WTC11 (cell line): Measurements from ENCODE around the gene LTBP2. TPM values are rescaled to one million over a fixed set of nuclear protein-coding genes. Genes with fewer than 3 reads are reported as not detected.

Experiments
- ATAC-seq: fragments of 200-7000 bp; cut with Tn5 transposase; 2 replicates; pipeline ENCODE4 v1.10.0; 2021; ENCODE audit warnings: mild to moderate bottlenecking, moderate library complexity
- CTCF ChIA-PET: fragments of 300-600 bp; sonication (Branson Sonifier 250); formaldehyde crosslinking; loops from one replicate; lab custom pipeline; 2021; ENCODE audit warnings: antibody characterized with exemption; lab: Charles Lee
- POLR2A ChIA-PET: fragments of 350-600 bp; sonication (Branson Sonifier 250); formaldehyde crosslinking; loops from one replicate; lab custom pipeline; 2021; ENCODE audit warnings: antibody characterized with exemption; lab: Charles Lee
- DNase-seq: peaks from one replicate; pipeline ENCODE4 v3.0.0; 2021; ENCODE audit warnings: low spot score
- H3K27ac Mint-ChIP-seq: 2 replicates; pipeline ENCODE4 v1.8.0; 2021; ENCODE audit warnings: mixed read lengths
- H3K27me3 Mint-ChIP-seq: 2 replicates; pipeline ENCODE4 v1.8.0; 2021; ENCODE audit warnings: low read depth, mild to moderate bottlenecking, moderate library complexity, mixed read lengths
- H3K36me3 Mint-ChIP-seq: 2 replicates; pipeline ENCODE4 v1.8.0; 2021; ENCODE audit warnings: mixed read lengths
- H3K4me1 Mint-ChIP-seq: 2 replicates; pipeline ENCODE4 v1.8.0; 2022; ENCODE audit warnings: mixed read lengths
- H3K4me3 Mint-ChIP-seq: 2 replicates; pipeline ENCODE4 v1.8.0; 2021; ENCODE audit warnings: mild to moderate bottlenecking, moderate library complexity, mixed read lengths
- H3K9me3 Mint-ChIP-seq: 2 replicates; pipeline ENCODE4 v1.8.0; 2021; ENCODE audit warnings: mixed read lengths
- CREM ChIP-seq: sonication (generic); formaldehyde crosslinking; IDR thresholded peaks from 2 replicates; pipeline ENCODE4 v1.8.1; 2022; ENCODE audit warnings: mild to moderate bottlenecking, missing genetic modification reagents, moderate library complexity
- EMX1 ChIP-seq: fragments of 250-450 bp; sonication (Bioruptor Pico); IDR thresholded peaks from 2 replicates; pipeline ENCODE4 v1.8.0; 2021; ENCODE audit warnings: mild to moderate bottlenecking
- FOXP1 ChIP-seq: sonication (generic); formaldehyde crosslinking; IDR thresholded peaks from 2 replicates; pipeline ENCODE4 v1.8.0; 2022; ENCODE audit warnings: missing genetic modification reagents, mild to moderate bottlenecking, moderate library complexity, borderline replicate concordance
- JUN ChIP-seq: sonication (generic); formaldehyde crosslinking; IDR thresholded peaks from 2 replicates; pipeline ENCODE4 v1.8.0; 2023; ENCODE audit warnings: mild to moderate bottlenecking, missing genetic modification reagents
- NFE2L1 ChIP-seq: sonication (generic); formaldehyde crosslinking; IDR thresholded peaks from 2 replicates; pipeline ENCODE4 v1.8.1; 2023; ENCODE audit warnings: missing genetic modification reagents
- NFYB ChIP-seq: sonication (generic); formaldehyde crosslinking; conservative IDR thresholded peaks from 2 replicates; pipeline ENCODE4 v1.8.0; 2022; ENCODE audit warnings: low read depth, missing genetic modification reagents
- OVOL2 ChIP-seq: fragments of 250-450 bp; sonication (Bioruptor Pico); IDR thresholded peaks from 2 replicates; pipeline ENCODE4 v1.9.0; 2021; ENCODE audit warnings: mild to moderate bottlenecking, borderline replicate concordance
- SMAD3 ChIP-seq: sonication (generic); formaldehyde crosslinking; IDR thresholded peaks from 2 replicates; pipeline ENCODE4 v1.8.0; 2022; ENCODE audit warnings: missing genetic modification reagents, mild to moderate bottlenecking, borderline replicate concordance
- SMAD4 ChIP-seq: sonication (generic); formaldehyde crosslinking; IDR thresholded peaks from 2 replicates; pipeline ENCODE4 v1.8.0; 2022; ENCODE audit warnings: mild to moderate bottlenecking, missing genetic modification reagents
- ZNF121 ChIP-seq: sonication (generic); formaldehyde crosslinking; IDR thresholded peaks from 2 replicates; pipeline ENCODE4 v1.8.0; 2023; ENCODE audit warnings: missing genetic modification reagents
- ZNF263 ChIP-seq: sonication (generic); formaldehyde crosslinking; IDR thresholded peaks from 2 replicates; pipeline ENCODE4 v1.8.1; 2022; ENCODE audit warnings: low read depth, mild to moderate bottlenecking, moderate library complexity, missing genetic modification reagents
- ZNF317 ChIP-seq: sonication (generic); formaldehyde crosslinking; IDR thresholded peaks from 2 replicates; pipeline ENCODE4 v1.8.1; 2023; ENCODE audit warnings: low read depth, mild to moderate bottlenecking, moderate library complexity, missing genetic modification reagents, borderline replicate concordance
- ZNF671 ChIP-seq: fragments of 250-450 bp; sonication (Bioruptor Pico); IDR thresholded peaks from 2 replicates; pipeline ENCODE4 v1.8.0; 2021; ENCODE audit warnings: mild to moderate bottlenecking
- total RNA-seq: library from RNA; stranded (reverse); gene quantifications from 3 replicates; pipeline ENCODE4 v1.2.3, GENCODE V29; 2021
- TF ChIP-seq, protein P1 (sequence below): sonication (generic); formaldehyde crosslinking; IDR thresholded peaks from 2 replicates; pipeline ENCODE4 v1.8.0; 2022; ENCODE audit warnings: missing genetic modification reagents
- TF ChIP-seq, protein P2 (sequence below): sonication (generic); formaldehyde crosslinking; IDR thresholded peaks from 2 replicates; pipeline ENCODE4 v1.8.0; 2023; ENCODE audit warnings: missing genetic modification reagents, mild to moderate bottlenecking, borderline replicate concordance
- TF ChIP-seq, protein P3 (sequence below): fragments of 250-450 bp; sonication (Bioruptor Pico); IDR thresholded peaks from 2 replicates; pipeline ENCODE4 v1.9.0; 2021; ENCODE audit warnings: mild to moderate bottlenecking, borderline replicate concordance
- TF ChIP-seq, protein P4 (sequence below): sonication (generic); formaldehyde crosslinking; IDR thresholded peaks from 2 replicates; pipeline ENCODE4 v1.8.1; 2023; ENCODE audit warnings: mild to moderate bottlenecking, missing genetic modification reagents, moderate library complexity
- TF ChIP-seq, protein P5 (sequence below): sonication (generic); formaldehyde crosslinking; IDR thresholded peaks from 2 replicates; pipeline ENCODE4 v1.8.1; 2022; ENCODE audit warnings: mild to moderate bottlenecking, moderate library complexity, missing genetic modification reagents

The LTBP2 gene
- total RNA-seq, 1 experiment from 2014 or later = 1.2 TPM

DNA sequence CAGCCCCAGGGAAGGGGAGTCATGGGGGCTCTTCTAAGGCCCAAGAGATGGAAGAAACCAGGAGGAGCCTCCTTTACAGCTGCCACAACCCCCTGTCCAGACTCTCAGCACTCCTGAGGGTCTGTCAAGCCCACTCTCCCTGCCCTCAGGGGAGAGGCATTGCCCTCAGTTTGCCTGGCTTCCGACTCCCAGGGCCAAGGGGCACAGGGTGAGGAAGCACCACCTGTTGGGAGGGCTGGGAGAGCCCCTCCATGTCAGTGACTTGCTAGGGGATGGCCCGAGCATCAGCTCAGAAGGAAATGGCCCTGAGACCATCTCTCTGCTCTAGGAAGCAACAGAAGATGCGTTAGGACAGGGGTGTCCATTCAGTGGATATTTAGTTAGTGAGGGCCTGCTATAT is 36.1 kb downstream of the LTBP2 start:
- peaks cover 21% of the 10 kb centered on the region for H3K4me1 Mint-ChIP-seq
- ChIA-PET POLR2A (no interaction called here), CTCF (interaction anchor here (0.9 to 3.8 kb wide), 2 partner anchors 44 to 68 kb away, joined by 3 to 42 read pairs; no protein-coding TSS in a partner anchor)
- no peaks in the 10 kb centered on the region for H3K9me3 Mint-ChIP-seq
- H3K27me3 Mint-ChIP-seq = no peaks in the 10 kb centered on the region
- H3K27ac Mint-ChIP-seq = no peak overlapping the region
- no peak for DNase-seq
- no peak overlapping the region for H3K4me3 Mint-ChIP-seq
- ATAC-seq = no peak
- TF ChIP-seq CREM (CRISPR knock-in tag) = no peak
- no peak for TF ChIP-seq ZNF671 (CRISPR knock-in tag)
- no peak for TF ChIP-seq FOXP1 (CRISPR knock-in tag)
- TF ChIP-seq OVOL2 (CRISPR knock-in tag) = no peak
- TF ChIP-seq, protein P1, sequence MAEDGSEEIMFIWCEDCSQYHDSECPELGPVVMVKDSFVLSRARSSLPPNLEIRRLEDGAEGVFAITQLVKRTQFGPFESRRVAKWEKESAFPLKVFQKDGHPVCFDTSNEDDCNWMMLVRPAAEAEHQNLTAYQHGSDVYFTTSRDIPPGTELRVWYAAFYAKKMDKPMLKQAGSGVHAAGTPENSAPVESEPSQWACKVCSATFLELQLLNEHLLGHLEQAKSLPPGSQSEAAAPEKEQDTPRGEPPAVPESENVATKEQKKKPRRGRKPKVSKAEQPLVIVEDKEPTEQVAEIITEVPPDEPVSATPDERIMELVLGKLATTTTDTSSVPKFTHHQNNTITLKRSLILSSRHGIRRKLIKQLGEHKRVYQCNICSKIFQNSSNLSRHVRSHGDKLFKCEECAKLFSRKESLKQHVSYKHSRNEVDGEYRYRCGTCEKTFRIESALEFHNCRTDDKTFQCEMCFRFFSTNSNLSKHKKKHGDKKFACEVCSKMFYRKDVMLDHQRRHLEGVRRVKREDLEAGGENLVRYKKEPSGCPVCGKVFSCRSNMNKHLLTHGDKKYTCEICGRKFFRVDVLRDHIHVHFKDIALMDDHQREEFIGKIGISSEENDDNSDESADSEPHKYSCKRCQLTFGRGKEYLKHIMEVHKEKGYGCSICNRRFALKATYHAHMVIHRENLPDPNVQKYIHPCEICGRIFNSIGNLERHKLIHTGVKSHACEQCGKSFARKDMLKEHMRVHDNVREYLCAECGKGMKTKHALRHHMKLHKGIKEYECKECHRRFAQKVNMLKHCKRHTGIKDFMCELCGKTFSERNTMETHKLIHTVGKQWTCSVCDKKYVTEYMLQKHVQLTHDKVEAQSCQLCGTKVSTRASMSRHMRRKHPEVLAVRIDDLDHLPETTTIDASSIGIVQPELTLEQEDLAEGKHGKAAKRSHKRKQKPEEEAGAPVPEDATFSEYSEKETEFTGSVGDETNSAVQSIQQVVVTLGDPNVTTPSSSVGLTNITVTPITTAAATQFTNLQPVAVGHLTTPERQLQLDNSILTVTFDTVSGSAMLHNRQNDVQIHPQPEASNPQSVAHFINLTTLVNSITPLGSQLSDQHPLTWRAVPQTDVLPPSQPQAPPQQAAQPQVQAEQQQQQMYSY = no peak
- TF ChIP-seq EMX1 (CRISPR knock-in tag) = no peak
- TF ChIP-seq, protein P2, sequence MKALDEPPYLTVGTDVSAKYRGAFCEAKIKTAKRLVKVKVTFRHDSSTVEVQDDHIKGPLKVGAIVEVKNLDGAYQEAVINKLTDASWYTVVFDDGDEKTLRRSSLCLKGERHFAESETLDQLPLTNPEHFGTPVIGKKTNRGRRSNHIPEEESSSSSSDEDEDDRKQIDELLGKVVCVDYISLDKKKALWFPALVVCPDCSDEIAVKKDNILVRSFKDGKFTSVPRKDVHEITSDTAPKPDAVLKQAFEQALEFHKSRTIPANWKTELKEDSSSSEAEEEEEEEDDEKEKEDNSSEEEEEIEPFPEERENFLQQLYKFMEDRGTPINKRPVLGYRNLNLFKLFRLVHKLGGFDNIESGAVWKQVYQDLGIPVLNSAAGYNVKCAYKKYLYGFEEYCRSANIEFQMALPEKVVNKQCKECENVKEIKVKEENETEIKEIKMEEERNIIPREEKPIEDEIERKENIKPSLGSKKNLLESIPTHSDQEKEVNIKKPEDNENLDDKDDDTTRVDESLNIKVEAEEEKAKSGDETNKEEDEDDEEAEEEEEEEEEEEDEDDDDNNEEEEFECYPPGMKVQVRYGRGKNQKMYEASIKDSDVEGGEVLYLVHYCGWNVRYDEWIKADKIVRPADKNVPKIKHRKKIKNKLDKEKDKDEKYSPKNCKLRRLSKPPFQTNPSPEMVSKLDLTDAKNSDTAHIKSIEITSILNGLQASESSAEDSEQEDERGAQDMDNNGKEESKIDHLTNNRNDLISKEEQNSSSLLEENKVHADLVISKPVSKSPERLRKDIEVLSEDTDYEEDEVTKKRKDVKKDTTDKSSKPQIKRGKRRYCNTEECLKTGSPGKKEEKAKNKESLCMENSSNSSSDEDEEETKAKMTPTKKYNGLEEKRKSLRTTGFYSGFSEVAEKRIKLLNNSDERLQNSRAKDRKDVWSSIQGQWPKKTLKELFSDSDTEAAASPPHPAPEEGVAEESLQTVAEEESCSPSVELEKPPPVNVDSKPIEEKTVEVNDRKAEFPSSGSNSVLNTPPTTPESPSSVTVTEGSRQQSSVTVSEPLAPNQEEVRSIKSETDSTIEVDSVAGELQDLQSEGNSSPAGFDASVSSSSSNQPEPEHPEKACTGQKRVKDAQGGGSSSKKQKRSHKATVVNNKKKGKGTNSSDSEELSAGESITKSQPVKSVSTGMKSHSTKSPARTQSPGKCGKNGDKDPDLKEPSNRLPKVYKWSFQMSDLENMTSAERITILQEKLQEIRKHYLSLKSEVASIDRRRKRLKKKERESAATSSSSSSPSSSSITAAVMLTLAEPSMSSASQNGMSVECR (CRISPR knock-in tag) = no peak
- TF ChIP-seq NFYB (CRISPR knock-in tag) = no peak
- TF ChIP-seq SMAD4 (CRISPR knock-in tag) = no peak
- TF ChIP-seq NFE2L1 = no peak
- no peak for TF ChIP-seq JUN (CRISPR knock-in tag)
- TF ChIP-seq, protein P3, sequence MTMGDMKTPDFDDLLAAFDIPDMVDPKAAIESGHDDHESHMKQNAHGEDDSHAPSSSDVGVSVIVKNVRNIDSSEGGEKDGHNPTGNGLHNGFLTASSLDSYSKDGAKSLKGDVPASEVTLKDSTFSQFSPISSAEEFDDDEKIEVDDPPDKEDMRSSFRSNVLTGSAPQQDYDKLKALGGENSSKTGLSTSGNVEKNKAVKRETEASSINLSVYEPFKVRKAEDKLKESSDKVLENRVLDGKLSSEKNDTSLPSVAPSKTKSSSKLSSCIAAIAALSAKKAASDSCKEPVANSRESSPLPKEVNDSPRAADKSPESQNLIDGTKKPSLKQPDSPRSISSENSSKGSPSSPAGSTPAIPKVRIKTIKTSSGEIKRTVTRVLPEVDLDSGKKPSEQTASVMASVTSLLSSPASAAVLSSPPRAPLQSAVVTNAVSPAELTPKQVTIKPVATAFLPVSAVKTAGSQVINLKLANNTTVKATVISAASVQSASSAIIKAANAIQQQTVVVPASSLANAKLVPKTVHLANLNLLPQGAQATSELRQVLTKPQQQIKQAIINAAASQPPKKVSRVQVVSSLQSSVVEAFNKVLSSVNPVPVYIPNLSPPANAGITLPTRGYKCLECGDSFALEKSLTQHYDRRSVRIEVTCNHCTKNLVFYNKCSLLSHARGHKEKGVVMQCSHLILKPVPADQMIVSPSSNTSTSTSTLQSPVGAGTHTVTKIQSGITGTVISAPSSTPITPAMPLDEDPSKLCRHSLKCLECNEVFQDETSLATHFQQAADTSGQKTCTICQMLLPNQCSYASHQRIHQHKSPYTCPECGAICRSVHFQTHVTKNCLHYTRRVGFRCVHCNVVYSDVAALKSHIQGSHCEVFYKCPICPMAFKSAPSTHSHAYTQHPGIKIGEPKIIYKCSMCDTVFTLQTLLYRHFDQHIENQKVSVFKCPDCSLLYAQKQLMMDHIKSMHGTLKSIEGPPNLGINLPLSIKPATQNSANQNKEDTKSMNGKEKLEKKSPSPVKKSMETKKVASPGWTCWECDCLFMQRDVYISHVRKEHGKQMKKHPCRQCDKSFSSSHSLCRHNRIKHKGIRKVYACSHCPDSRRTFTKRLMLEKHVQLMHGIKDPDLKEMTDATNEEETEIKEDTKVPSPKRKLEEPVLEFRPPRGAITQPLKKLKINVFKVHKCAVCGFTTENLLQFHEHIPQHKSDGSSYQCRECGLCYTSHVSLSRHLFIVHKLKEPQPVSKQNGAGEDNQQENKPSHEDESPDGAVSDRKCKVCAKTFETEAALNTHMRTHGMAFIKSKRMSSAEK (CRISPR knock-in tag) = no peak
- TF ChIP-seq, protein P4, sequence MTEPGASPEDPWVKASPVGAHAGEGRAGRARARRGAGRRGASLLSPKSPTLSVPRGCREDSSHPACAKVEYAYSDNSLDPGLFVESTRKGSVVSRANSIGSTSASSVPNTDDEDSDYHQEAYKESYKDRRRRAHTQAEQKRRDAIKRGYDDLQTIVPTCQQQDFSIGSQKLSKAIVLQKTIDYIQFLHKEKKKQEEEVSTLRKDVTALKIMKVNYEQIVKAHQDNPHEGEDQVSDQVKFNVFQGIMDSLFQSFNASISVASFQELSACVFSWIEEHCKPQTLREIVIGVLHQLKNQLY = no peak
- no peak for TF ChIP-seq ZNF317 (CRISPR knock-in tag)
- TF ChIP-seq, protein P5, sequence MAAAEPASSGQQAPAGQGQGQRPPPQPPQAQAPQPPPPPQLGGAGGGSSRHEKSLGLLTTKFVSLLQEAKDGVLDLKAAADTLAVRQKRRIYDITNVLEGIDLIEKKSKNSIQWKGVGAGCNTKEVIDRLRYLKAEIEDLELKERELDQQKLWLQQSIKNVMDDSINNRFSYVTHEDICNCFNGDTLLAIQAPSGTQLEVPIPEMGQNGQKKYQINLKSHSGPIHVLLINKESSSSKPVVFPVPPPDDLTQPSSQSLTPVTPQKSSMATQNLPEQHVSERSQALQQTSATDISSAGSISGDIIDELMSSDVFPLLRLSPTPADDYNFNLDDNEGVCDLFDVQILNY (CRISPR knock-in tag) = no peak
- no peak for TF ChIP-seq SMAD3 (CRISPR knock-in tag)
- TF ChIP-seq ZNF263 = no peak
- TF ChIP-seq ZNF121 (CRISPR knock-in tag) = no peak
- H3K36me3 Mint-ChIP-seq = no peaks in the 10 kb centered on the region
